Measurements from ENCODE around the gene KRTAP3-2. TPM values are rescaled to one million over a fixed set of nuclear protein-coding genes. Genes with fewer than 3 reads are reported as not detected.
"Not testable (repeated sequence)": the region's sequence is repeated elsewhere in the genome, so short reads cannot be mapped to it uniquely, and the experiment has no call there.

KRTAP3-2 gene
- polyA plus RNA-seq, result not detected
- long read RNA-seq, donor 1, result 0 reads
- long read RNA-seq, donor 2, result 0 reads
- long read RNA-seq, donor 3, result 0 reads
- long read RNA-seq, donor 4, result 0 reads
- long read RNA-seq, donor 5, result 0 reads
- long read RNA-seq, donor 6, result 0 reads
- long read RNA-seq, donor 7, result 0 reads
- long read RNA-seq, donor 8, partial matches to known transcripts, result 0 of 1 reads
- long read RNA-seq, donor 8, other reads (novel, unspliced or antisense), result 0 of 1 reads
- long read RNA-seq, donor 9, result 0 reads
- long read RNA-seq, donor 10, result 0 reads

DNA sequence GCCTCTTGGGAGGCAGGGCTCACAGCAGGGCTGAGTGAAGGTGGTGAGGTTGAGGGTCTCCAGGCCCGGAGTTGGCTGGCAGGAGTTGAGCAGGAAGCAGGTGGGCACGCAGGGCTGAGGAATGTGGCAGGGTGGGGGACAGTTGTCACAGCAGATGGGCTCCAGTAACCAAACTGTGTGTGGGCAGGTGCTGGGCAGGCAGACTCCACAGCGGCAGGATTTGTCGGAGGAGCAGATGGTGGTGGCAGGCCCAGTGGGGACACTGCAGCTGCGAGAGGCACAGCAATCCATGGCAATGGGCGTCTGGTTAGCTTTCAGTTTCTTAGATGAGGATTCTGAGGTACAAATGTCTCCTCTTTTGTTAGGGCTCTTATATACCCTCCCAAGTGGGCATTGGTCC is at the start of gene KRTAP3-2:
TSS of gene KRTAP3-2 (minus strand) at position 344 of the 400 bp plus-strand sequence. CDS start at position 291, 53 bp downstream.
- H3K9me3 ChIP-seq (ENCODE audit: control insufficient read depth in 2 of 2, insufficient read depth in 1 of 2, low read depth in 1 of 2, low read length in 1 of 2); H3K27me3 ChIP-seq (ENCODE audit: control insufficient read depth in 3 of 3, insufficient read depth in 3 of 3, low read length in 3 of 3); H3K27ac ChIP-seq (ENCODE audit: low read depth in 1 of 3, low read length in 2 of 3); H3K36me3 ChIP-seq (ENCODE audit: control insufficient read depth in 3 of 3, insufficient read depth in 2 of 3, low read depth in 1 of 3, low read length in 3 of 3); FAIRE-seq; H3K4me1 ChIP-seq (ENCODE audit: control insufficient read depth in 3 of 3, insufficient read depth in 2 of 3, low read depth in 1 of 3, low read length in 2 of 3); DNase-seq; H3K4me3 ChIP-seq (ENCODE audit: low read depth in 1 of 3, low read length in 3 of 3): not testable (repeated sequence)
- WGBS, 3 donors, result 85 to 93% (median 86%) methylated on average over 6 of the region's 6 CpGs

DNA sequence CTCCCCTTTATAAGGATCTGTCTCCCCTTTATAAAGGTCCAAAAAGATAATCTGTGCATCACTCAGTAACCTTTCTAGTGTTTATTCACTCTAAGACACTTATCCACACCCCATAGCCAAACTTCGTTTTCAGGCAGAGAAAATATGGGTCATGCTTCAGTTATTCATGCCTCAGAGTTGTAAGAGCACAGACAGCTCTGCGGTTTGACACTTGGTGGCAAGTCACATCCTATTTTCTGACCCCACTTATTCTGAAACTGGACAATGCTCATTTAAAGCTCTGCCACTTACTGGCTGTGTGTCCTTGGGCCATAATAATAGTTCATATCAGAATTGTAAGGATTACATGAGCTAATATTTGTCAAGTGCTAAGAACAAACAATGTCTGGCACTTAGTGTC is 49.4 kb upstream of the KRTAP3-2 start:
- Histone ChIP-seq H3K27ac (ENCODE audit: low read depth in 1 of 3, low read length in 2 of 3) (no peak overlapping the region), H3K9me3 (ENCODE audit: control insufficient read depth in 2 of 2, insufficient read depth in 1 of 2, low read depth in 1 of 2, low read length in 1 of 2) (no peaks in the 10 kb centered on the region), H3K36me3 (ENCODE audit: control insufficient read depth in 3 of 3, insufficient read depth in 2 of 3, low read depth in 1 of 3, low read length in 3 of 3) (no peaks in the 10 kb centered on the region), H3K4me1 (ENCODE audit: control insufficient read depth in 3 of 3, insufficient read depth in 2 of 3, low read depth in 1 of 3, low read length in 2 of 3) (no peaks in the 10 kb centered on the region), H3K4me3 (ENCODE audit: low read depth in 1 of 3, low read length in 3 of 3) (no peak overlapping the region), H3K27me3 (ENCODE audit: control insufficient read depth in 3 of 3, insufficient read depth in 3 of 3, low read length in 3 of 3) (peaks cover 0 to 10% (median 9%) of the 10 kb centered on the region in 3 donors)
- FAIRE-seq (no peak), DNase-seq (no peak)
- WGBS, 3 donors, result 40 to 59% (median 49%) methylated on average over 2 of the region's 2 CpGs

DNA sequence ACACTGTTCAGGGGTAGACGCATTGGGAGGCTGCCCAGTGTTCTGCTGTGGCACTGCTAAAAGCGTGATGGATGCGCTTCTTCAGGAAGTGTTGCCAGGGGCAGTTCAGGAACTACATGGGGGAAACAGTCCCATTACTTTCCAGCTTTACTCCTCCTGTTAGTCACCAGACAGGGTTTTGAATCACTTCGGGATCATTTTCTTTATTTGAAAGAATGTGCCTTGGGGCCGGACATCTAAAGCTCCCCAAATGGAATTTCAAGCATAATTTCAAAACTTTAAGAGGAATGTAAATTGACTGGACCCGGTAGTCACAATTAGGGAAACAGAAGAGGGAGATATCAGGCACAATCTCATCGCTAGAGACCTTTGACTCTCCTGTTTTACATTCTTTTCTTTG is 48.7 kb upstream of the KRTAP3-2 start:
- no peak for DNase-seq
- Histone ChIP-seq H3K4me1 (ENCODE audit: control insufficient read depth in 3 of 3, insufficient read depth in 2 of 3, low read depth in 1 of 3, low read length in 2 of 3) (no peaks in the 10 kb centered on the region), H3K27me3 (ENCODE audit: control insufficient read depth in 3 of 3, insufficient read depth in 3 of 3, low read length in 3 of 3) (peaks cover 0 to 10% (median 9%) of the 10 kb centered on the region in 3 donors), H3K36me3 (ENCODE audit: control insufficient read depth in 3 of 3, insufficient read depth in 2 of 3, low read depth in 1 of 3, low read length in 3 of 3) (no peaks in the 10 kb centered on the region), H3K4me3 (ENCODE audit: low read depth in 1 of 3, low read length in 3 of 3) (no peak overlapping the region), H3K27ac (ENCODE audit: low read depth in 1 of 3, low read length in 2 of 3) (no peak overlapping the region), H3K9me3 (ENCODE audit: control insufficient read depth in 2 of 2, insufficient read depth in 1 of 2, low read depth in 1 of 2, low read length in 1 of 2) (no peaks in the 10 kb centered on the region)
- no peak for FAIRE-seq
- 58 to 61% (median 59%) methylated on average over 7 of the region's 7 CpGs for WGBS, 3 donors

DNA sequence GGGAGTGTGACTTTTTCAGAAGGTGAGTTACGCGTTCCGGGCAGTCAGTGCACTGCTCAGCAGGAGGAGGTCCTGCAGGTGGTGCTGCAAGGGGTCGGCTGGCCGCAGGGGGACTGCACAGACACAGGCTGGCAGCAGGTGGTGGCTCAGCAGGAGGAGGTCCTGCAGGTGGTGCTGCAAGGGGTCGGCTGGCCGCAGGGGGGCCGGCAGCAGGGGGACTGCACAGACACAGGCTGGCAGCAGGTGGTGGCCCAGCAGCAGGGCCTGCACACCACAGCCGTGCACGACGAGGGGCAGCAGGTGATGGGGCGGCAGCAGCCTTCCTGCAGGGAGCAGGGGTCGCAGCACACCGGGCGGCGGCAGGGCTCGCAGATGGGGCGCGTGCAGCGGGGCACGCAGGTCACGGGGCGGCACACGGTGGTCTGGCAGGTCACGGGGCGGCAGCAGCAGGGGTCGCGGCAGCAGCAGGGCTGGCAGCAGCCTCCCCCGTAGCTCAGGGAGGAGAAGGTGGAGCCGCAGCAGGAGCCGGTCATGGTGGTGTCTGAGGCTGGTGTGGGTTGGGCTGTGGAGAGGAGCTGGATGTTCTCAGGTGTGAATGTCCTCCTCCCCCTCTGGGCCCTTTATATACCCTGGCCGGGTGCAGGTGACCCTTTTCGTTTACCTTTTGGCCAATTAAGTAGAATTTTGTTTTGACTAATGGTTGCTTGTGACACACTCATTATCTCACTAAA is 47.2 kb upstream of the KRTAP3-2 start, which contains the start of gene KRTAP2-1:
TSS of gene KRTAP2-1 (minus strand) at position 582 of the 731 bp plus-strand sequence. CDS start at position 533, 49 bp downstream.
- not testable (repeated sequence) for FAIRE-seq; DNase-seq; H3K27ac ChIP-seq (ENCODE audit: low read depth in 1 of 3, low read length in 2 of 3); H3K4me1 ChIP-seq (ENCODE audit: control insufficient read depth in 3 of 3, insufficient read depth in 2 of 3, low read depth in 1 of 3, low read length in 2 of 3); H3K4me3 ChIP-seq (ENCODE audit: low read depth in 1 of 3, low read length in 3 of 3); H3K36me3 ChIP-seq (ENCODE audit: control insufficient read depth in 3 of 3, insufficient read depth in 2 of 3, low read depth in 1 of 3, low read length in 3 of 3); H3K9me3 ChIP-seq (ENCODE audit: control insufficient read depth in 2 of 2, insufficient read depth in 1 of 2, low read depth in 1 of 2, low read length in 1 of 2)
- H3K27me3 ChIP-seq (ENCODE audit: control insufficient read depth in 3 of 3, insufficient read depth in 3 of 3, low read length in 3 of 3), result peaks cover 0 to 10% (median 9%) of the 10 kb centered on the region in 3 donors
- WGBS, 3 donors, result 51 to 66% (median 52%) methylated on average over 7 to 10 of the region's 33 CpGs

DNA sequence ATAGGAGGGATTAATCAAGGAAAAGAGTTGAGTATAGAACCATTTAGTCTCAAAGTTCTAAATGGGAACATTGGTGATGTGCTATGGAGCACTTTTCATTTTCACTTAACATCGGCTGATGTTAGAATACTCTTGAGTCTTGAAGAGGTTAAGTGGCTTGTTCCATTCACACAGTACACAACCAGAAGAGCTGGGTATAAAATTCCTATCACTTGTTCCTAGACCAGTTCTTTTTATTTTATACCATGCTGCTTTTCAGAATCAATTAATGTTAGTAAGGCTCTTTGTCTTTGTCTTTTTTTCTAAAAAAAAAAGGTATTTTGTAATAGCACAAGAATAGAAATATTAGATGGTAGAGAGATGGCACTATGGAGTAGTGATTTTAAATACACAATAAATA is 43.2 kb upstream of the KRTAP3-2 start:
- Histone ChIP-seq H3K4me3 (ENCODE audit: low read depth in 1 of 3, low read length in 3 of 3) (no peak overlapping the region), H3K4me1 (ENCODE audit: control insufficient read depth in 3 of 3, insufficient read depth in 2 of 3, low read depth in 1 of 3, low read length in 2 of 3) (no peaks in the 10 kb centered on the region), H3K36me3 (ENCODE audit: control insufficient read depth in 3 of 3, insufficient read depth in 2 of 3, low read depth in 1 of 3, low read length in 3 of 3) (no peaks in the 10 kb centered on the region), H3K27ac (ENCODE audit: low read depth in 1 of 3, low read length in 2 of 3) (no peak overlapping the region), H3K27me3 (ENCODE audit: control insufficient read depth in 3 of 3, insufficient read depth in 3 of 3, low read length in 3 of 3) (peaks cover 0 to 7% (median 2%) of the 10 kb centered on the region in 3 donors), H3K9me3 (ENCODE audit: control insufficient read depth in 2 of 2, insufficient read depth in 1 of 2, low read depth in 1 of 2, low read length in 1 of 2) (no peaks in the 10 kb centered on the region)
- no peak for FAIRE-seq
- DNase-seq, result no peak
- 98 to 100% (median 100%) methylated on average over 1 of the region's 1 CpG for WGBS, 3 donors

DNA sequence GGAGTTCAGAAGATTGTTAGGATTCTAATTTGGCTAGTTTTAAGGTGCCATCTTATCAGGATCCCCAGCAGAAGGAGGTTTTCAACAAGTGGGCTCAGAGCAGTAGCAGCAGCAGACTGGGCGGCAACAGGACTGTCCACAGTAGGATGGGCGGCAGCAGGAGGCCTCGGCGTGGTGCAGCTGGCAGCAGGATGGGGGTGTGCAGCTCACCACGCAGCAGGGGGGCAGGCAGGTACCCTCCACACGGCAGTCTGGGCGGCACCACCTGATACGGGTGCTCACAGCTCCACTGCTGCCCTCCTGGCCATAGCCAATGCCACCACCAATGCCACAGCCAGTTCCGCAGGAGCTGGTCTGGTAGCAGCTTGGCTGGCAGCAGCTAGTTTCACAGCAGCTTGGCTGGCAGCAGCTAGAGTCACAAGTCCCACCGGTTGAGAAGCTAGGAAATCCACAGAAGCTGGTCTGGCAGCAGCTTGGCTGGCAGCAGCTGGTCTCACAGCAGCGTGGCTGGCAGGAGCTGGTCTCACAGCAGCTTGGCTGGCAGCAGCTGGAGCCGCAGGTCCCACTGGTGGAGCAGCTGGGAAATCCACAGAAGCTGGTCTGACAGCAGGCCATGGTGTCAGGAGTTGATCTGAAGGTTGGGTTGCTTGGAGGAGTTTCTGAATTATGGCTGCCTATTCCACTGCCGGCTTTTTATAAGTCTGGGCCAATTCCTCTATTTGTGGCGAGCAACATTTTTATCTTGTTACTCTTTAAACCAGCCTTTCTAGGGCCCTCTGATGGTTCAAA is 41.3 kb upstream of the KRTAP3-2 start, which contains the start of gene KRTAP1-1:
TSS of gene KRTAP1-1 (minus strand) at position 668 of the 789 bp plus-strand sequence. CDS start at position 615, 53 bp downstream.
- H3K4me1 ChIP-seq (ENCODE audit: control insufficient read depth in 3 of 3, insufficient read depth in 2 of 3, low read depth in 1 of 3, low read length in 2 of 3); H3K27me3 ChIP-seq (ENCODE audit: control insufficient read depth in 3 of 3, insufficient read depth in 3 of 3, low read length in 3 of 3); H3K9me3 ChIP-seq (ENCODE audit: control insufficient read depth in 2 of 2, insufficient read depth in 1 of 2, low read depth in 1 of 2, low read length in 1 of 2); DNase-seq; H3K27ac ChIP-seq (ENCODE audit: low read depth in 1 of 3, low read length in 2 of 3); H3K4me3 ChIP-seq (ENCODE audit: low read depth in 1 of 3, low read length in 3 of 3); H3K36me3 ChIP-seq (ENCODE audit: control insufficient read depth in 3 of 3, insufficient read depth in 2 of 3, low read depth in 1 of 3, low read length in 3 of 3); FAIRE-seq: not testable (repeated sequence)
- WGBS, 3 donors, result 69 to 78% (median 74%) methylated on average over 13 to 14 of the region's 14 CpGs

DNA sequence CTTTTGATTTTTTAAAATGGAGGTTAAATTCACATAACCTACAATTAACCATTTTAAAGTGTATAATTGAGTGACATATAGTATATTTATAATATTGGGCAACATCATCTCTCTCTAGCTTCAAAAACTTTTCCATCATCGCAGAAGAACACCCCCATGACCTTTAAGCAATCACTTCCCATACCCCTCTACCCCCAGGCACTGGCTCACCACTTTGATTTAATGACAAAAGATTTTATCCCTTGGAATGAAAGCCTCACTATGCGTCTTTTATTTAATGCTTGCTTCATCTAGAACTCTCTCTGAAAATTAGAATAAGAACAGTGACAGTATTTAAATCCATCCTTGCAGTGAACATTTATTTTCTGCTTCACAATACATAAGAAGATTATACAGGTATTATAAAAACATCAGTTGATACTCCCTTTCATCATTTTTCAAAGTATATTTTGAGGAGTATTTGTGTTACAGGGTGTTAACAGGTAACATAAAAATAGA is 38.2 kb upstream of the KRTAP3-2 start:
- Histone ChIP-seq H3K4me3 (ENCODE audit: low read depth in 1 of 3, low read length in 3 of 3) (no peak overlapping the region), H3K27me3 (ENCODE audit: control insufficient read depth in 3 of 3, insufficient read depth in 3 of 3, low read length in 3 of 3) (peaks cover 0 to 3% (median 0%) of the 10 kb centered on the region in 3 donors), H3K4me1 (ENCODE audit: control insufficient read depth in 3 of 3, insufficient read depth in 2 of 3, low read depth in 1 of 3, low read length in 2 of 3) (no peaks in the 10 kb centered on the region), H3K27ac (ENCODE audit: low read depth in 1 of 3, low read length in 2 of 3) (no peak overlapping the region), H3K9me3 (ENCODE audit: control insufficient read depth in 2 of 2, insufficient read depth in 1 of 2, low read depth in 1 of 2, low read length in 1 of 2) (no peaks in the 10 kb centered on the region), H3K36me3 (ENCODE audit: control insufficient read depth in 3 of 3, insufficient read depth in 2 of 3, low read depth in 1 of 3, low read length in 3 of 3) (no peaks in the 10 kb centered on the region)
- DNase-seq (no peak), FAIRE-seq (no peak)
- WGBS, 3 donors, result 86 to 89% (median 87%) methylated on average over 2 of the region's 2 CpGs

DNA sequence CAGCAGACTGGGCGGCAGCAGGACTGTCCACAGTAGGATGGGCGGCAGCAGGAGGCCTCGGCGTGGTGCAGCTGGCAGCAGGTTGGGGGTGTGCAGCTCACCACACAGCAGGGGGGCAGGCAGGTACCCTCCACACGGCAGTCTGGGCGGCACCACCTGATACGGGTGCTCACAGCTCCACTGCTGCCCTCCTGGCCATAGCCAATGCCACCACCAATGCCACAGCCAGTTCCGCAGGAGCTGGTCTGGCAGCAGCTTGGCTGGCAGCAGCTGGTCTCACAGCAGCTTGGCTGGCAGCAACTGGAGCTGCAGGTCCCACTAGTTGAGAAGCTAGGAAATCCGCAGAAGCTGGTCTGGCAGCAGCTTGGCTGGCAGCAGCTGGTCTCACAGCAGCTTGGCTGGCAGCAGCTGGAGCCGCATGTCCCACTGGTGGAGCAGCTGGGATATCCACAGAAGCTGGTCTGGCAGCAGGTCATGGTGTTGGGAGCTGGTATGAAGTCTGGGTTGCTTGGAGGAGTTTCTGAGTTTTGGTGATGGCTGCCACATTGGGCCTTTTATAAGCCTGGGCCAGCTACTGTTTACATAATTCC is 34.7 kb upstream of the KRTAP3-2 start, which contains the start of gene KRTAP1-3:
TSS of gene KRTAP1-3 (minus strand) at position 529 of the 590 bp plus-strand sequence. CDS start at position 476, 53 bp downstream.
- WGBS, 3 donors, result 80 to 88% (median 84%) methylated on average over 8 to 10 of the region's 10 CpGs
- H3K27ac ChIP-seq (ENCODE audit: low read depth in 1 of 3, low read length in 2 of 3); H3K9me3 ChIP-seq (ENCODE audit: control insufficient read depth in 2 of 2, insufficient read depth in 1 of 2, low read depth in 1 of 2, low read length in 1 of 2); H3K4me3 ChIP-seq (ENCODE audit: low read depth in 1 of 3, low read length in 3 of 3); H3K4me1 ChIP-seq (ENCODE audit: control insufficient read depth in 3 of 3, insufficient read depth in 2 of 3, low read depth in 1 of 3, low read length in 2 of 3); H3K27me3 ChIP-seq (ENCODE audit: control insufficient read depth in 3 of 3, insufficient read depth in 3 of 3, low read length in 3 of 3); FAIRE-seq; DNase-seq; H3K36me3 ChIP-seq (ENCODE audit: control insufficient read depth in 3 of 3, insufficient read depth in 2 of 3, low read depth in 1 of 3, low read length in 3 of 3): not testable (repeated sequence)

Measured in small intestine (tissue), 16 donors.